Measurements from ENCODE around the gene ZBED1.
"Not testable (repeated sequence)": the region's sequence is repeated elsewhere in the genome, so short reads cannot be mapped to it uniquely, and the experiment has no call there.

The ZBED1 gene

DNA sequence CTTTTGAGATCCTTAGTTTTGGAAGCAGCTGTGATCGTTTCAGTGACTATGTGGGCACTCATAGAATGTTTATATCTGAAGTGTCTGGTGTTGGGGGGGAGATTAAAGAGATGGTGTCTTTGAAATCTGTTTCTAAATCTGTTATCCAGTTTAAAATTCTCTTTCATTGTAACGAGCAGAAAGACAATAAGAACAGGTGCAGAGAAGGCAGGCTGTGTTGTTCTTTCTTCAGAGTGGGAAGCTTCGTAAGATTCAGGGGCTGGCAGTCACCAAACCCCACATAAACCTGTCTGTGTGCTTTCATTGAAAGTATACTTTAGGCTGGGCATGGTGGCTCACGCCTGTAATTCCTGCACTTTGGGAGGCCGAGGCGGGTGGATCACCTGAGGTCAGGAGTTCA is 16.3 kb upstream of the ZBED1 start:
- no peak for DNase-seq

DNA sequence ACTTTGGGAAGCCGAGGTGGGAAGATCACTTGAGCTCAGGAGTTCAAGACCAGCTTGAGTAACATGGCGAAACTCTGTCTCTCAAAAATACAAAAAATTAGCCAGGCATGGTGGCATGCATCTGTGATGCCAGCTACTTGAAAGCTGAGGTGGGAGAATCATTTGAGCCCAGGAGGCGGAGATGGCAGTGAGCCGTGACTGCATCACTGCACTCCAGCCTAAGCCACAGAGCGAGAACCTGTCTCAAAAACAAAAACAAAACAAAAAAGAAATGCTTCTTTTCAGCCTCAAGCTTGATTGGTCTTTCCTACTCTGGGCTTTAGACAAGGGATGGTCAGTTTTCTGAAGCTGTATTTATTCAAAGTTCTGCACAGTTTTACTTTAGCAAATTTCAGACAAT is 15.8 kb upstream of the ZBED1 start:
- DNase-seq: no peak

DNA sequence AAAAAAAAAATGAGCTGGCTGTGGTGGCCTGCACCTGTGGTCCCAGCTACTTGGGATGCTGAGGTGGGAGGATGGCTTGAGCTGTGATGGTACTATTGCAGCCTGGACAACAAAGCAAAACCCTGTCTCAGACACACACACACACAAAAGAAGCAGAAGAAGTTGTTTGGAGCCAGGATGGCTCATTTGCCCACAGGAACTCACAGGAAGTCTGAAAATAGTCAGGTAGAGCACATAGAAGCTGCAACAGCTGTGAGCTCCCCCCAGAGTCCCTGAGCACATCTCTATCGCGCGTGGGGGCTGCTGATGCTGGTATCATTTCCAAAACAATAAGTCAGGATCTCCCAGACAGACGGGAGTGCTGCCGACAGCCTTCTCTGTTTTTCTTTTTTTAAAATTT is 13.4 kb upstream of the ZBED1 start:
- DNase-seq: no peak

DNA sequence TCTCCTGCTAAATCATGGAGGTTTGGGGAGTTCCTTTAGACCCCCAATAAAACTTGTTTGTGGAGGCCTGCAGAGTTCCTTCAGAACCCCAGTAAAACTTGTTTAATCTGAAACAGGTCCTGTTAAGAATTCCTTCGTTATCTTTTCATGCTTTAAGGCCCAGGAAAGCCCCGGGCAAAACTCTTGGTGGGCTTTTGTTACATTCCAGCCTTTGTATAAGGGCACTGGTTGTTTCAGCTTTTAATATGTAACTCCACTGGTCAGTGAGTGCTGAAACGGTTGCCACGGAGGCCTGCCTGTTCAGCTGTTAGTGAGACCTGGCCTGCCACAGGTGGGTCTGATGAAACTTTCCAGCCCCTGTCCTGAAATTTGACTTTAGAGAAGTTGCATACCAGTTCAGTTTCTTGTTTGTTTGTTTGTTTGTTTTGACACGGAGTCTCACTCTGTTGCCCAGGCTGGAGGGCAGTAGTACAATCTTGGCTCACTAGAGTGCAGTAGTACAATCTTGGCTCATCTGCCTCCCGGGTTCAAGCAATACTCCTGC is 12.4 kb upstream of the ZBED1 start:
- no peak for DNase-seq

DNA sequence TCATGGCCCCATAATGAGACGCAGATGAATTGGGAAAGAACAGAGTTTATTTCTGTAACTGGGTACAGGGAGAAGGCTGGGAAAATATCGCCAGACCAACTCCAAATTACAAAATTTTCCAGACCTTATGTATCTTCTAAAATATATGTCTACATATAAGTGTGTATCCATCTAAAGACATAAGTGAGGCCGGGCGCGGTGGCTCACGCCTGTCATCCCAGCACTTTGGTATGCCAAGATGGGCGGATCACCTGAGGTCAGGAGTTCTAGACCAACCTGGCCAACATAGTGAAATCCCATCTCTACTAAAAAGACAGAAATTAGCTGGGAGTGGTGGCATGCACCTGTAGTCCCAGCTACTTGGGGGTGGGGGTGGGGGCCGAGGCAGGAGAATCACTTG is 11.7 kb upstream of the ZBED1 start:
- DNase-seq: no peak

DNA sequence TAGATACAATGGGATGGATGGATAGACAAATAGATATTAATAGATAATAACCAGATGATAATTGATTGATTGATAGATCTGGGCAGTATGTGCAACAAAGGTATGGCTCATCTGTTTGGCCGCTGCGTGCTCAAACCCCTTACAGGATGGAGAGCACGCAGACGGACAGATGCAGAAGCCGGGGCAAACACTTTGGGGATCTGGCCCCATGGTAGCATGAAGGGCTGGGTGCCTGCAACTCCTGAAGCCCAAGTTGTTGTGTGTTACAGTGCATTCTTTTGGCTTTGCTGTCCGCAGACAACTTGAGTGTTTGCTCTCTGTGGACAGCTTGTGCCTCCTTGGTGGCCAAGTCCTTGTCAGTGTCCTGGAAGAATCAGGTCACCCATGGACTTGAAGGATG is 10.6 kb upstream of the ZBED1 start:
- DNase-seq: no peak

DNA sequence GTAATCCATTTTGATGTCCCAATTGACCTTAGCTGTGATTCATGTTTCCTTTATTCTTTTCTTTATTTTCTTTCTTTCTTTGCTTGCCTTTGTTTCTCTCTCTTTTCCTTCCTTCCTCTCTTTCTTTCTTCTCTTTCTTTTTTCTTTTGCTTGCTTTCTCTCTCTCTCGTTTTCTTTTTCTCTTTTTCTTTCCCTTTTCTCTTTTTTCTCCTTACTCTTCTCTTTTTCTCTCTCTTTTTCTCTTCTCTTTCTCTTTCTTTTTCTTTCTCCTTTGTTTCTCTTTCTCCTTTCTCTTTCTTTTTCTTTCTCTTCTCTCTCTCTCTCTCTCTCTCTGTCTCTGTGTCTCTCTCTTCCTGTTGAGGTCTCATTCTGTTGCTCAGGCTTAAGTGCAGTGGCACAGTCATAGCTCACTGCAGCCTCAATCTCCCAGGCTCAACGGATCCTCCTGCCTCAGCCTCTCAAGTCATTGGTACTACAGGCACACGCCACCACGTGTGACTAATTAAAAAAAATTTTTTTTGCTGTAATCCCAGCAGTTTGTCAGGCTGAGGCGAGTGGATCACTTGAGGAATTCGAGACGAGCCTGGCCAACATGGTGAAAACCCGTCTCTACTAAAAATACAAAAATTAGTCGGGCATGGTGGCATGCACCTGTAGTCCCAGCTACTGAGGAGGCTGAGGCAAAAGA is 8.0 kb upstream of the ZBED1 start:
- no peak for DNase-seq

DNA sequence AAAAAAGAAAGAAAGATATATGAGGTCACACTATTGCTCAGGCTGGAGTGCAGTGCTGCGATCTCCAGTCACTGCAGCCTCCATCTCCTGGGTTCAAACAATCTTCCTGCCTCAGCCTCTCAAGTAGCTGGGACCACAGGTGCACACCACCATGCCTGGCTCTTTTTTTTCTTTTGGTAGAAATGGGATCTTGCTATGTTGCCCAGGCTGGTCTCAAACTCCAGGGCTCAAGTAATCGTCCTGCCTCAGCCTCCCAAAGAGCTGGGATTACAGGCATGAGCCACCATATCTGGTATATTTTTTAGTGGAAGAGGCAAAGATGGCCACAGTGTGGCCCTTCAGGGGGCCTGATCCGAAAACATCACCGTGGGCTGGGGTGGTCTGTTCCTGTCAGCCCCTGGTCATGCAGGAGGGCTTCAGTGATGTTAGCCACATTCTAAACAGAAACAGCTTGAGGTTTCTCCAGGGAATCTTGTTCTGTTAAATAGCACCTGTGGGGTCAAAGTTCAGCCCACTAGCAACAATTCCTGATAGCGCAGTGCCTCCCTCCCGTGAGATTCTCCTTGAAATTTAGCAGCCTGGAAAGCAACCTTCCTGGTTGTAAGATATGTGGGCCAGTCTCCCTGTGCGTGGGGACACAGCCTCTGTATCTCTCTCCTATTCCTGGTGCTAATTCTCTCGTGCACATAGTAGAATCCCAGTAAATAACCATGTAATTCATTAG is 7.3 kb upstream of the ZBED1 start:
- DNase-seq: no peak

DNA sequence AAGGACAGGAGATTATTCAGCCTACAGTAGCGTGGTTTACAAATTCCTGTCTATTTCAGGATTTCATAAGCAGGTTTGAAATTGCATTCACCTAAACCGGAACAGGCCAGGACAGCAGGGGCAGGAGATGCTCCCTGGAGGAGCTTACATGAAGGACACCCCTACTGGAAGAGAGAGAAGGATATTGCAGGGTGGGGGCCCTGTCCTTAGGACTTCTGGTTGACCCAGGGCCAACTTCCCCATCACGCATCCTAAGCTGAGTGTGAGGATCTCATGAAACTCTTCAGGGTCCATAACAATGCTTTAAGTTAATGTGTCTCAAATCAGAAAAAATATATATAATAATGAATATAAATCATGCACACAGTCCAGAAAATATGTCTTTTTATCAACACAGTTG is 6.4 kb upstream of the ZBED1 start:
- no peak for DNase-seq

DNA sequence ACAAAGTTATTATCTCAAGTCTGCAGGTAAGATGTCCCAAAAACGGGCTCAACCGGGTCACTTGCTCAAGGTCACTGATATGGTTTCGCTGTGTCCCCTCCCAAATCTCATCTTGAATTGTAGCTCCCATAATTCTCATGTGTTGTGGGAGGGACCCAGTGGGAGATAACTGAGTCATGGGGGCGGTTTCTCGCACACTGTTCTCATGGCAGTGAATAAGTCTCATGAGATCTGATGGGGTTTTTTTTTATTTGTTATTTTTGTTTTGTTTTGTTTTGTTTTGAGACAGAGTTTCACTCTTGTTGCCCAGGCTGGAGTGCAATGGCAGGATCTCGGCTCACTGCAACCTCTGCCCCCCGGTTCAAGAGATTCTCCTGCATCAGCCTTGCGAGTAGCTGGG is 4.6 kb upstream of the ZBED1 start:
- not testable (repeated sequence) for DNase-seq

DNA sequence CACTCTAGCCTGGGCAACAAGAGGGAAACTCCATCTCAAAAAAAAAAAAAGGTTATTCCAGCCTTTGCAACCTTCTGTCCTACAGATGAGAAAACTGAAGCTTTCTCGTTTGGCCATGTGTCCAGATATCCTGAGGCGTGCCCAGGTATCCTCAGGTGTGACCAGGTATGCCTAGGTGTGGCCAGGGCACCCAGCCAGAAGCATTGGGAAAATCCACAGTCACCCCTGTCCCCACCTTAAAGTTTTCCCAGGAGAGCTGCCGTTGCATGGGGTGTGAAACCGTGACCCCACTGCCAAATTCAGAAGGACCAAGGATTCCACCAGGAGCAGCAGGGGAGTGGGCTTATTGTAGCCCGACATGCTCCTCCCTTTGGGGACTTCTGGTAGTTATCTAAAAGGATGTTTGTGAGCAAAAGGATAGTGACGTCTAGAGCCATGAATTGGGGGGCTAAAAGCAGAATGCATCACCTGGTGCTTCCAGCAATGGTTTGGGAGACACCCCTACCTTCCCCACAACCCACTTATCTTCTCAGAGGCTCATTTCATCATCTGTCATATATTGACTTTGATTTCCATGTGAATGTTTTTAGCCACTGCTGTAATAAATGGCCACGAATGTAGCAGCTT is 4.0 kb upstream of the ZBED1 start:
- no peak for DNase-seq

DNA sequence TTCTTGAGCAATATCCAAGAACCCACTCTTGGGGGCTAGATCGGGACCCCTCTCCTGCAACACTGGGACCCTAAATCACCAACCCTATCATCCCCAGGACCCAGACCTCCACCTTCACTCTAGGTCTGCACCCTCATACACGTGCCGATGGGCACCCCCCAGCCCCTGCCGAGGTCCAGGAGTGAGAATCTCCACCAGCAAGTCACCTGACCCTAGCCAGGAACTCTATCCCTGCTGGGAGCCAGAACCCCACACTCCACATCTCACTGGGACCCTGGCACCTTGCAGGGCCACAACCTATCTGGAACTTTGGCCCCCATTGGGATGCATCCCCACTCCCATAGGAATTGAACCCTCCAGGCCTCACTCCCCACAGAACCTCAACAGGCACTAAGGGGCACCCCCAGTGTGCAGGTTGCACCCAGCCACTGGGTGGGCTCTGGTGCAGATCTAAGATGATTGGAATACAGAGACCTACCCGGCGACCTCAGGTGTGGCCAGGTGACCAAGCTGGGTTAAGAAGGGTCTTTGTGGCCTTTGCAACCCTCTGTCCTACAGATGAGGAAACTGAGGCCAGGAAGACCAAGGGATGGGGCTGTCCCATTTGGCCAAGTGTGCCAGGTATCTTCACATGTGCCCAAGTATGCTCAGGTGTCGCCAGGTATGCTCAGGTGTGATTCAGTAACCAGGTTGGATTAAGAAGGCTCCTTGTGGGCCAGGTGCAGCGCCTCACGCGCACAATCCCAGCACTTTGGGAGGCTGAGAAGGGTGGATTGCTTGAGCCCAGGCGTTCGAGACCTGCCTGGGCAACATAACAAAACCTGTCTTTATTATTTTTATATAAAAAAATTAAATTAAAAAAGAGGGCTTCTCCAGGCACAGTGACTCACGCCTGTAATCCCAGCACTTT is 3.1 kb upstream of the ZBED1 start:
- no peak for DNase-seq

DNA sequence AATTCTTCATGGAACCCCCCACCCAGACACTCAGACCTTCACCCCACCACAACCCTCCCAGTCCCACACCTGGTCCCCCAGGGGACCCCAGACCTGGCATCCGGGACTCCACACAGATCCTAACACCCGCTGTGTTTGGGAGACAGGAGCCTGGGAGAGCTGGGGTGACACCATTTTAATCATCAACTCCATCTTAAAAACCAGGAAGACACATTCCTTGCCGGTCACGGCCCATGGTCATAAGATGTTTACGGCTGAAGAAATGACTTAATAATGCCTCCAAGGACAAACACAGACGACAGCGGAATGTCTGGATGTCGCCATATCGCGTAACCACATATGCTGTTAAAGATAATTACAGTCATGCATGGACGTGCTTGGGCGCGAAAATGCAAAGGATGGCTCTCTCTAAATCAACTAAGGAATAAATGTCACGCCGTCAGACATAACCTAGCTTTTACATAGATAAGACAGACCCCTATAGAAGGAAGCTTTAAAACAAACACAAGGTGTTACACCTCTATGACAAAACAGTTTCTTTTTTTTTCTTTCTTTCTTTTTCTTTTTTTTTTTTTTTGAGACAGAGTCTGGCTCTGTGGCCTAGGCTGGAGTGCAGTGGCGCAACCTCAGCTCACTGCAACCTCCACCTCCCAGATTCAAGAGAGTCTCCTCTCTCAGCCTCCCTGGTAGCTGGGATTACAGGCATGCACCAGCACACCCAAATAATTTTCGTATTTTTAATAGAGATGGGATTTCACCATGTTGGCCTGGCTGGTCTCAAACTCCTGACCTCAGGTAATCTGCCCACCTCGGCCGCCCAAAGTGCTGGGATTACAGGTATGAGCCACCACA is 2.1 kb upstream of the ZBED1 start:
- DNase-seq: no peak

DNA sequence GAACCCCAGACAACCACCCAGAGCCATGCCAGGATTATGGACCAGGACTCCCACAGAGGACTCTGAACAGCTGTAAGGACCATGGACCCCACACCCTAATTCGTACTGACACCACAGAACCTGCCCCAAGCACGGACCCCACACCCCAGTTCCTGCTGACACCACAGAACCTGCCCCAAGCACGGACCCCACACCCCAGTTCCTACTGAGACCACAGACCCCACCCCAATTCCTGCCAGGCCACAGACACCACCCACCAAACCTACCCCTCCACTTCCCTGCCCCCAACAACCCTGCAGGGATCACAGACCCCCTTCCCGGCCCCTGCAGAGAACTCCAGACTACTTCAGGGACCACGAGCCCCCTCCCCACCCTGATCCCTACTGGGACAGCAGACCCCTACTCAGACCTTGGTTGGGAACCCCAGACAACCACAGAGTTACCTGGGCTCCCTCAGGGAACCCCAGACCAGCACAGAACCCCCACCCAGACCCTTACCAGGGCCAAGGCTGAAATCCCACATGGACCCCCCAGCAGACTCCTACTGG is 1.4 kb upstream of the ZBED1 start:
- no peak for DNase-seq

DNA sequence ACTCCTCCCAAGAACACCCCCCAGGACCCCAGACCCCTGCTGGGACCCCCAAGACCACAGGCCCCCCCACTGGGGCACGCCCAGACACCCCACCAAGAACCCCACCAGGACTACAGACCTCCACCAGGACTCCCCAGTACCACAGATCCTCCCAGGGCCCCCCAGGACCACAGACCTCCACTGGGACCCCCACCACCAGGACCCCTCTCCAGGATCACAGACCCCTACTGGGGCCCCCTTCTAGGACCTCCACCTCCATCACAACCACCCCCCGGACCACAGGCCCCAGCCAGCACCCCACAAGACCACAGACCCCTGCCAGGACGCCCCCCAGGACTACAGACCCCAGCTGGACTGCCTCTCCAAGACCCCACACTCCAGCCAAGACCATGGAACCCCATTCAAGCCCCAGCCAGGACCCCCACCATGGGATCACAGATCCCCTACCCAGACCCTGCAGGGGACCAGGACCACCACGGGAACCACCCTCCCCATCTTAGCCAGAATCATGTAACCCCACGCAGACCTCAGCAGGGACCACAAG is 855 bp upstream of the ZBED1 start:
- no peak for DNase-seq

DNA sequence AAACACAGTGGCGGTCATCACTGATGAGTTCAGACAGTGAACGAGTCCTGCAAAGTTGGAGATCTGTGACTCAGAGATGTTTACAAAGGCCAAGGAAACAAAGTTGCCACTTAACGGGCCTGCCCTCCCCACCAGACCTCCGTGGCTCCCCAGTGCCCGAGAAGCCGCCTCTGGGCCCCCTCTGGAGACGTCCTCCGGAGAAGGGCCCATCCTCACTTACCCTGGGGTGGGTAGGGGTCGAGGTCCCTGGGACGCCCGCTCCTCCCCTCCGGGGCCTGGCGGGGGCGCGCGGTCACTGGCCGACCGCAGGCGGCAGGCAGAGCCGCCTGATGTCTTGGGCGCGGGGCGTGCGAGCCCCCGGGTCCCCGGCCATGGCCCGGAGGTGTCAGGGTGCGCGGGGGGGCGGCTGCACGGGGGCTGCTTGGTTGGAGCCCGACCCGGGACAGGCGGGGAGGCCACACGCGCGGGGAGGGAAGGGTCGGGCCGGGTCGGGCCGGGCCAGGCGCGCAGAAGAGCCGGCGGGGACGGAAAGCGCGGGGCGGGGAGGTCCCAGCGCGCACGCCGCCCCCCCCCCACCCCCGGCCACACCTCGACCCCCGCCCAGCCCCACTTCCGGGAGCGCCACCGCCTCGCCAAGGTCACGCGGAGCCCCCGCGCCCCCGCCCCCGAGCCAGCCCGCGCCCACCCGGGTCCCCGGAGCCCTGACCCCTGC is 529 bp downstream of the ZBED1 start:
- DNase-seq: no peak

DNA sequence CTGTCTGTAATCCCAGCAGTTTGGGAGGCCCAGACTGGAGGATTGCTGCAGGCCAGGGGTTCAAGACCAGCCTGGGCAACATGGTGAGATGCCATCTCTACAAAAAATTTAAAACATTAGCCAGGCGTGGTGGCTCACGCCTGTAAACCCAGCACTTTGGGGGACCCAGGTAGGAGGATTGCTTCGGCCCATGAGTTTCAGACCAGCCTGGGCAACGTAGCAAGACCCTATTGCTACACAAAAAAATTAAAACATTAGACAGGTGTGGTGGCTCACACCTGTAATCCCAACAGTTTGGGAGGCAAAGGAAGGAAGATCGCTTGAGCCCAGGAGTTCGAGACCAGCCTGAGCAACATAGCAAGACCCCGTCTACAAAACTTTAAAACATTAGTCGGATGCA is 1.3 kb downstream of the ZBED1 start:
- DNase-seq: no peak

DNA sequence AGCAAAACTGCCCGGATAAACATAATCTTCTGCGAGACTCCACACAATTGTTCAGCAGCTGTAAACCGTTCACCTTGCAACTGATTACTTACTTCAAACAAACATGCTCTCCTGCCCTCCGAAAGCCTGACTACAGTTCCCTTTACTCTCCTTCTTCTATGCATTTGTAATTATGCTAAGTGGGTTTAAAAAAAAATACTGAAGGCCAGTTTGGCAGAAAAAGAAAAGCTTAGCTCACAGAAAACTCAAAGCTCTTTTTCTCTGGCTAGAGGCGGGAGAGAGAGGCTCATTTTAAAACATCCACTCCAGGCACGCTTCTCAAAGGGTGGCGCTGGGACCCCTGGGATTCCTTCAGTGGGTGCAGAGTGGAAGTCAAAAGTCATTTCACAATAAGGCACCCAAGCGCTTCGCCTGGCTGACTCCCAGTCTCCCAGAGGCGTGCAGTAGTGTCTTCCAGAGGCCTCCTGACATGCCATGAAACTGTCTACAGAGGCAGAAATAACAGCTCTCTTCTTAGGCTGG is 1.9 kb downstream of the ZBED1 start:
- DNase-seq: no peak

DNA sequence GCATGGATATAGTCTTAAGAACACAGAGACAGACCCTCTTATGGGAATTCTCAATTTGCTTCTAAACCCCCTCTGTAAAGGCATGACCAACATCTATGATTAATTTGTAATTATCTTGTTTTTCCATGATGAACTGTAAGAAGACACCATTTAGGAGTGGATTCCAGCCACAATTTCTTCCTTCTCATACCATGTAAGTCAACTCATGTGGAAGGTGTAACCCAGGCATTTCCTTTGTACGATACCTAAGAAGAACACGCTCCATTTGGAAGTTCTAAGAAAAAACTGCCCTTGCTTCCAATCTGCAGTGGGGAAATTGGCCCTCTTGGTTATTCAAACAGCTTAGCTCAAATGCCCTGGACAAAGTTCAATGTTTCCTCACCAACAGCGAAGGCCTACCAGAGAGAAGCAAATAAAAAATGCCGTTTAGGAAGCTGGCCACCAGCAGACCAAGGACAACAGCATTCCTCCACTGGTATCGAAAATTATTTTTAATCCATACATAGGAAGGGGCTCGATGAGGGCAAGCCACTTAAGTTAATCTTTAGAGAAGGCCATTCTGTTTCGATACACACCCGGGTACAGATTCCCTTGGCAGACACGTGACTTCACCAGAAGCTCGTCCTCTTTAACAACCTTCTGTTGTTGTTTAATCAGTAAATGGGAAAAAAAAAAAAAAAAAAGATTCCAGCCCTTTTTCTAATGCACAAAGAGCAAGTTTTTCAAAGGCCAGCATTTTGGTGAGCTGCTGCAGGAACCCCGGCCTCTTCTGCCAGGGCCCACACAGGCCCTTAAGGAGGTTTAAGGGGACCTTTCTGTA is 2.6 kb downstream of the ZBED1 start:
- no peak for DNase-seq

DNA sequence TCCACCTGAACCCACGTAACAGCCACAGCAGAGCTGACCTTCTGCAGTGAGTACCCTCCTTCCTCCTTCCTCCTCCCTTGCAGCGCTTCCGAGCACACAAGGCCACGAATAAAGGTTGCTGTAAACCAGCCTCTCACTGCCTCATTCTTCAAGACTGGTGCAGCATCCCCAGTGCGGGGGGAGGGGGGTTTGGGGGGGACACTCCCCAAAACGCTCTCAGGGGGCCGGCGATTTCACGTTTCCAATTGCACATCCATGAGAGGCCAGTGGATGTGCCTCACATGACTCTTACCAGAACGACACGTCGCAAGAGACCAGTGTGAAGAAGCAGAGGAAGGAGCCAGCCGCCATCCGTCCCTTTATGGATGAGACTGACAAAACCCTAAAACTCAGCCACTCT is 5.2 kb downstream of the ZBED1 start:
- no peak for DNase-seq

Measured in NCI-H2081 (cell line).